Stimulated activated CD8-positive, alpha-beta memory T cell treated with anti-CD3 and anti-CD28 coated beads, Interleukin-7, amount 100 ng/mL, for 24 hours (primary cell): ENCODE data around the gene EPHB6.

Experiments
- DNase-seq: peaks from one replicate; pipeline ENCODE4 v3.0.0-alpha.2; 2020; ENCODE audit warnings: low read depth

The EPHB6 gene

GRCh38 chr7:142866361-142867096 lies 11.7 kb downstream of the EPHB6 start:
- no peak for DNase-seq

- no peak for DNase-seq
These were observed 12.2 kb downstream of the EPHB6 start for GRCh38 chr7:142867097-142867378.

GRCh38 chr7:142867398-142868187 lies 12.7 kb downstream of the EPHB6 start:
- DNase-seq: no peak

DNA sequence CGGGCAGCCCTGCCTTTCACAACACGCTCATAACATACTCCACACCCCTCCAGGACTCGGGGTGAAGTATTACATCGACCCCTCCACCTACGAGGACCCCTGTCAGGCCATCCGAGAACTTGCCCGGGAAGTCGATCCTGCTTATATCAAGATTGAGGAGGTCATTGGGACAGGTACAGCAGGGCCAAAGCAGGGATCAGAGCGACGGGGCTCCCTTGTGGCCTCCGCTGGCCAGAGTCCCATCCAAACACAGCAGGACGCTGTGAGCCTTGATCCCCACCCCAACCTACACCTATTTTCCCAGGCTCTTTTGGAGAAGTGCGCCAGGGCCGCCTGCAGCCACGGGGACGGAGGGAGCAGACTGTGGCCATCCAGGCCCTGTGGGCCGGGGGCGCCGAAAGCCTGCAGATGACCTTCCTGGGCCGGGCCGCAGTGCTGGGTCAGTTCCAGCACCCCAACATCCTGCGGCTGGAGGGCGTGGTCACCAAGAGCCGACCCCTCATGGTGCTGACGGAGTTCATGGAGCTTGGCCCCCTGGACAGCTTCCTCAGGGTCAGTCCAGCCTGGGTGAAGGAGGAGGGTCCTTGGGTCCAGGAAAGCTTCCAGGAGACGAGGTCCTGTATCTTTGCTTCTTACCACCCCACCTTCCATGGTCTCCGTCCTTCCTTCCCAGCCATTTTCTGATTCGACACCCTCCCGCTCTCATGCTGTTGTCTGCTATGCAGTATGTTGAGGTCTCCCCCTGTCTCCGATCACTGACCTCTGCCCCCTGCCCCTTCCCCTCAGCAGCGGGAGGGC lies 13.5 kb downstream of the EPHB6 start:
- DNase-seq: no peak

DNA sequence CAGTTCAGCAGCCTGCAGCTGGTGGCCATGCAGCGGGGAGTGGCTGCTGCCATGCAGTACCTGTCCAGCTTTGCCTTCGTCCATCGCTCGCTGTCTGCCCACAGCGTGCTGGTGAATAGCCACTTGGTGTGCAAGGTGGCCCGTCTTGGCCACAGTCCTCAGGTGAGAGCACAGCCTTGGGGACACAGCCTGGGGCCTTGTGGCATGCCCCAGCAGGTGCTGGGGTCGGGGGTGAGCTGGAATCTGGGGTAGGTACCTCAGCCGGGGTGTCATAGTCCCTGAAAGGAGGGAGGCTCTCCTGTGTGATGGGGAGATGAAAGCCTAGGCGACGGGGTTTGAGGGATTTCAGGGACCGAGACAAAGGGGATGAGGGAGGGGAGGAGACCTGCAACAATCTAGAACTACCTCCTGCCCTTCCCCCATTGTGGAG lies 14.1 kb downstream of the EPHB6 start:
- no peak for DNase-seq

GRCh38 chr7:142869434-142869833 lies 14.6 kb downstream of the EPHB6 start:
- no peak for DNase-seq

- no peak for DNase-seq
These were observed 15.3 kb downstream of the EPHB6 start for GRCh38 chr7:142870147-142870559.

DNA sequence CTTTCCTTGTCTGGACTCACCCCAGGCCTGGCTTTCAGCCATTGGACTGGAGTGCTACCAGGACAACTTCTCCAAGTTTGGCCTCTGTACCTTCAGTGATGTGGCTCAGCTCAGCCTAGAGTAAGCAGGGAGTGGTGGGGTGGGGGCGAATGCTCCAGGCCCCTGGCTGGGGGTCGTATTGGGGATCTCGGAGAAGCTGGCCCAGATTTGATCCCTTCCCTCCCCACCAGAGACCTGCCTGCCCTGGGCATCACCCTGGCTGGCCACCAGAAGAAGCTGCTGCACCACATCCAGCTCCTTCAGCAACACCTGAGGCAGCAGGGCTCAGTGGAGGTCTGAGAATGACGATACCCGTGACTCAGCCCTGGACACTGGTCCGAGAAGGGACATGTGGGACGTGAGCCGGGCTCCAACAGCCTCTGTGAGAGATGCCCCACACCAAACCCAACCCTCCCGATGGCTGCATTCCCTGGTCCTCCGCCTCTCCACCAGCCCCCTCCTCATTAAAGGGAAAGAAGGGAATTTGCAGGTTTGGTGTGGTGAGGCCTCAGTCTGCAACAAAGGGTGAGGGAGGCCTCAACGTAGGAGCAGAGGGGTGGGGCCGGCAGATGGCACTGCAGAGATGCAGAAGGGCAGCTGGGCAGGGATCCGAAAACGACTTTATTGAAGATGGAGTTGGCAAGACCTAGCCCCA lies 15.8 kb downstream of the EPHB6 start:
- DNase-seq: no peak

DNA sequence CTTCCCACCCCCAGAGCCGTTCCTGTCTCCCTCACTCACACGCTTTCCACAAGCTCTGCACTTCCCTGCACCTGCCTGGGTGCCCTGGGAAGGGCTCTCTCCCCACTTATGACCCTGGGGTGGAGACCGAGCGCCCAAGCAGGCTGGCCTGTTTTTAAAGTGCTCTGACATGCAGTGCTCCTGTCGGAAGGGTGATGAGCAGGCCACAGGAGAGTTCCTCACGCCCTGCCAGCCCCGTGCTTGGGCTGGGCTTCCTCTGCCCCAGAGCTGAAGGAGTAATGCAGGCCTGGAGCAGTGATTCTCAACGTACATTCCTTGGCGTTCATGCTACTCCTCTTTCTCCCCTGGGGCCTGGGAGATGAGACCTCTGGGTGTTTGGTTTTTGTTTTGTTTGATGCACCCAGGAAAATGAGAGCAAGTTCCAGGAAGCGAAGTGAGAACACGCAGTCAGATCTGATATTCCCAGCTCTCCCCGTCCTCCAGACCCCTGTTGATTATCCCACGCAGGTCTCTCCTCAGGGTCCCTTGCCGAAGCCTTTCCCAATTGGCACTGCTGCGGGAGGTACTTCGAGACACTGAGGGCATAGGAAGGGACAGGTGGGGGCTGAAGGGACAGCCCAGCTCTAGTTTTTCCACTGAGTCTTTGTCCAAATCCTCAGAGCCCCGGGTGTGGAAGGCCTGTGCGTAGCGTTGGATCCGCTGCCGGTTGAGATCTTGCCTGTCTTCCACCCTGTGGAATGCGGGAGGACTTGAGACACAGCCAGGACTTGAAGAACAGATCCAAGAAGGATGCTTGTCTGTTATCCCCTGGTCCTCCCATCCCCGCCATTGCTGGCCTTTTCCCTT lies 16.6 kb downstream of the EPHB6 start:
- DNase-seq: no peak

- no peak for DNase-seq
These were observed 17.3 kb downstream of the EPHB6 start for GRCh38 chr7:142872106-142872675.

GRCh38 chr7:142873281-142873784 lies 18.5 kb downstream of the EPHB6 start:
- no peak for DNase-seq

GRCh38 chr7:142873871-142874270 lies 19.0 kb downstream of the EPHB6 start:
- no peak for DNase-seq

DNA sequence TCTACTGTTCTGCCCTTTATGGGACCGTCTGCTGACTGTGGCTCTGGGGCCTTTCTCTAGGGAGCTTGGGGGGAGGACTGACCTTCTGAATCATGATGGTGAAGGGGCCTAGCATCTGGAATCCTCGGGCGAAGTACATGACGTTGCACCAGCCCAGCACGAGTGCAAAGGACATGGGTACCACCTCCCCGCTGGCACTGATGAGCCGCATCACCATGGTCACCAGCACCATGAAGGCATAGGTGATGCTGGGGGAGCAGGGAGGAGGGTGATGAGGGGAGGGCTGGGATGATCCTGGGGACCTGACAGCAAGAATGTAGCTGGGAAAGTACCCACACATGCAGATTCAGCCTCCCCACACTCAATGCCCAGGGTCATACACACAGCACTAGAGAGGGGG lies 19.5 kb downstream of the EPHB6 start:
- no peak for DNase-seq

DNA sequence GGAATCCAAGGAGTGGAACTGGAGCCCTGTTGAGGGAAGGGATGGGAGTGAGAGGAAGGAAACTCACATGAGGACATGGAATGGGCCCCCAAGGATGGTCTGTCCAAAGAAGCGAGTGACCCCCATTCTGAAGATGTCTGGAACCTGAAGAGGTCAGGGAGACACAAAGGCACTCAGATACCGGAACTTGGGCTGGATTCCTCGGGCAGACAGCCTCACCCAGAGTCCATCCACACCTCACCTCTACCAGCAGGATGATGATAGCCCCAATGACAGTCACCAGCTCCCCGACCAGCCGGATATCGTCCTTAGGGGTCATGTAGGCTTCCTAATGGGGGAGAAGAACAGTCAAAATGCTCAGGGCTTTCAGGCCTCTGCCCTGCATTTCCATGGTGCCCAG lies 20.0 kb downstream of the EPHB6 start:
- DNase-seq: no peak

DNA sequence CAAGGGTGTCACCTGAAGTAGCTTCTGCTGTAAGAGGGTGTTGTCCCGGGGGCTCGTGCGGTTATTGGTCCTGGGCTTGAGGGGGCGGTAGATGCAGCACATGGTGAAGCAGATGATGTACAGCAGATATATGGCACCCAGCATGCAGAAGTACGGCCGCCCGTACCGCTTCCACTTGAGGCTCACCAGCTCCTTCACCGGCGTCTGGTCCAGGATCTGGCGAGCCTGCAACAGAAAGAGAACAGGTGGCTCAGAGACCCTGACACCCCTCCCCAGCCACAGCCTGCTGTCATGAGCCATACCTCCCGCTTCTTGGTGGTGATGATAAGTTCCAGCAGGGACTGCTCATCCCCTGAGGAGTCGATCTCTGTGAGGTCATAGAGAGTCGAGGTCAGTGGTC lies 20.6 kb downstream of the EPHB6 start:
- no peak for DNase-seq

- DNase-seq: no peak
These were observed 21.5 kb downstream of the EPHB6 start for GRCh38 chr7:142876236-142876960.

DNA sequence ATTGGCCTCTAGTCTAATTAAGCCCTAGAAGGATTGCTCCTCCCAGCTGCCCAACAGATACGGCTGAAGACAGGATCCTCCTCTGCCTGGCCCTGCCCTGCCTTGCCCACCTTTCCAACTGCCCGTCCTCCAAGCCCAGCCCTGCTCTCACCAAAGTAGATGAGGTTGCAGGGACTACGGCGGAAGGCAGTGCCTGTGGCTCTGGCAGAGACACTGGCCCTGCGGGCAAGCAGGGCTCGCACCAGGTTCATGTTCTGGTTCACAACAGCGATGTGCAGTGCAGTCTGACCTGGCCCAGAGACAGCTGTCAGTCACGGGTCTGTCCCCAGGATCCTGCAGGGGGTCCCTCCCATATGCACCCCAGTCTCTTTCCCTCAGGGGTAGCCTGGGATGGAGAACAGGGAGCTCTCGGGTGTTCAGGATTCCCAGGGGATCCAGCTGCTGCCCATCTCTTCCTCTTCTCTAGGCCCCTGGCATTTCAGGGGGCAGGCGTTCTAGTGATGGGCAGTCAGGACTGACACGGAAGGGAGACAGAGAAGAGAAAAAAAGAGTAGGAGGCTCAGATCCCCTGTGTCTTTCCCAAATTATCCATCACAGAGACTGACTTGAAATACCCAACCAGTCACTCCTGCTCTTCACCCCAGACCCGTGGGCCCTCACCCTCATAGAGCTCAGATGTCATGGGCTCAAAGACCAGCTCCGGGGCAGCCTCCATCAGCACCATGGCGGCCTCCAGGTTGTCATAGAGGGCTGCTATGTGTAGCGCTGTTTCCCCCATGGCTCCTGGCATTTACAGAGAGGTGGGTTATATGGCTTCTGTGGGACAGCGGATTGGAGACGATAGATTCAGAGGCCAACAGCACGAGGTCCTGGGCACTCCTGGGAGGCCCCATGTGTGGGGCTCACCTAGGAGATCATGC lies 22.4 kb downstream of the EPHB6 start:
- no peak for DNase-seq

GRCh38 chr7:142878315-142878714 lies 23.4 kb downstream of the EPHB6 start:
- DNase-seq: no peak

GRCh38 chr7:142879060-142879459 lies 24.2 kb downstream of the EPHB6 start:
- DNase-seq: no peak
